Fibroblast of pulmonary artery (primary cell): ENCODE data around the gene SAMM50.

ENCODE experiments used
- DNase-seq: peaks from one replicate; pipeline ENCODE4 v3.0.0-alpha.2; 2010; ENCODE audit warnings: low read depth
- H3K4me3 ChIP-seq: replicated peaks from 2 replicates; pipeline ENCODE4 v1.5.1; 2011; ENCODE audit warnings: low read depth, mild to moderate bottlenecking, control low read depth, low read length, moderate library complexity
- CTCF ChIP-seq: IDR thresholded peaks from 2 replicates; pipeline ENCODE4 v1.5.1; 2011; ENCODE audit warnings: mild to moderate bottlenecking, control low read depth, low read length, inconsistent platforms; ENCODE audit errors: missing control alignments

Gene SAMM50

DNA sequence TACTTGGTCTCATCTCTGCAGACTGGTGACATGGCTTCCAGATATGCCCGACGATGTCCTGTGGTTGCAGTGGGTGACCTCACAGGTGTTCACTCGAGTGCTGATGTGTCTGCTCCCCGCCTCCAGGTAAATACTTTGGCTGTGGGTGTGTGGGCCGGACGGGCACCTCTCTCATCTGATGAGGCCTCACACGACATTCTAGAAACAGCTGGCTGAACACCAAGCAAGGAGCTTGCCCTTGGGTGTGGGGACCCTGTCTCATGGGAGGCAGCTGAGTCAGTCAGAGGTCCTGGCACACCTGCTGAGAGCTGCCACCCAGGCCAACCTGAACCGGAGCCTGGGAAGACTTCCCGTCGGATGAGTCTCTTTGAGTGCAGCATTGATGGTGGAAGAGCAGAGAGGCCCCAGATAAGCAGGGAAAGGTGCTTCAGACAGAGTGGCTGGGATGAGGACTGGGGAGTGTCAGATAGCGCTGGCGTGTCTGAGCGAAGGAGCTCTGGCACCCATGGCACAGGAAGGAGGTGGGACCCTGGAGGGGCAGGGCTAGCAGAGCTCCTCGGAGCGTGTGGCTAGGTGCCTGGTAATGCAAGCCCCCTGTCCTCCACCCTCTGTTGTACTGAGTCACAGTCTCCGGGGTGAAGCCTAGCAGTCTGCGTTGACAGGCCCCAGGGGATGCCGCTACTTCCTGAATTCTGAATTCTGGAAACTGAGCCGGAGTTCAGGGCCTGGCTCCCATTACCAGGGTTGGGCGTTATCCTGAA is 10.4 kb upstream of the SAMM50 start:
- no peak for DNase-seq
- no peak for TF ChIP-seq CTCF
- no peak overlapping the region for H3K4me3 ChIP-seq

GRCh38 chr22:43945632-43946383 is 9.4 kb upstream of the SAMM50 start:
- no peak overlapping the region for H3K4me3 ChIP-seq
- TF ChIP-seq CTCF: peak; percentile 82
- peak; percentile 68 for DNase-seq

GRCh38 chr22:43946384-43946667 is 8.9 kb upstream of the SAMM50 start:
- no peak for TF ChIP-seq CTCF
- peak; percentile 5 for DNase-seq
- H3K4me3 ChIP-seq: no peak overlapping the region

DNA sequence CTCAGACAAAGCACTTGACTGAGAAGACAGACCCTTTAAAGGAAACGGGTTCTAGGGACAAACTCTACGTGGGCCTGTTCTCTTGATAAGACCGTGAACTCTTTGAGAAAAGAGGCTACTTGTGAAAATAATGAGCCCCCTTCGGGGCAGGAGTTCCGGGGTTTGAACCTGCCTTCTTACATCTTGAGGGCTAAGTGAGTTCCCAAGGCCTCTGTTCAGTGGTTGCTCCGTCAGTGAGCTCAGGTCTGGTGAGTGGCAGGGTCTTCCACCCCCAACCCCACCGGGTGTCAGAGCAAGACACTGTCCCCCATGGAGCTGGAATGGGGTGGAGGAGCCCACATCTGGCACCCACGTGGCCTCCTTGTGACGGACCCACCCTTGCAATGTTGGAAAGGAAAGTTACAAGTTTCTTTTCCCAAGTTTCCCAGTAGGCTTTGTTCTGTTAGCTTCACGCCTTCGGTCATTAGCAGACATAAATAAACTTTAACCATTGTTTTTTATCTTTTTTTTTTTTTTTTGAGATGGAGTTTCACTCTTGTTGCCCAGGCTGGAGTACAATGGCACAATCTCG is 6.3 kb upstream of the SAMM50 start:
- TF ChIP-seq CTCF: no peak
- DNase-seq: no peak

GRCh38 chr22:43951391-43951790 is 3.9 kb upstream of the SAMM50 start:
- no peak overlapping the region for H3K4me3 ChIP-seq
- DNase-seq: no peak
- no peak for TF ChIP-seq CTCF

More for the DNA sequence above, 6.3 kb upstream of the SAMM50 start:
- H3K4me3 ChIP-seq: no peak overlapping the region

DNA sequence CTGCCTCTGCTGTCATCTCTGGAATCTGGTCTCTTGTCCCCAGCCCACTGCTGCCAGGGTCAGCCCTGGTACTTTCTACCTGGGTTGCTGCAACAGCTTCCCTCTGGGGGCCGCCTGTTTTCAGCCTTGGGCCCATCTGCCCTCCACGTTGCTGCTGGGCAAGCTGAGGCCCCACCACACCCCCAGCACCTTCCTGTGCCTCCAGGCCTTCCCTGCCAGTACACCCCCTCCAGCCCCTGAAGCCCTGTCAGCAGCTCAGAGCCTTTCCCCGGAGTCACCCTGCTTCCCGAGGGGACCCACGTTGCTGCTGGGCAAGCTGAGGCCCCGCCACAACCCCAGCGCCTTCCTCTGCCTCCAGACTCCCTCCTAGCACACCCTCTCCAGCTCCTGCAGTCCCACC is 3.3 kb upstream of the SAMM50 start:
- H3K4me3 ChIP-seq: no peak overlapping the region
- DNase-seq: no peak
- TF ChIP-seq CTCF: no peak
